ENCODE measurements around the gene CFAP54.

DNA sequence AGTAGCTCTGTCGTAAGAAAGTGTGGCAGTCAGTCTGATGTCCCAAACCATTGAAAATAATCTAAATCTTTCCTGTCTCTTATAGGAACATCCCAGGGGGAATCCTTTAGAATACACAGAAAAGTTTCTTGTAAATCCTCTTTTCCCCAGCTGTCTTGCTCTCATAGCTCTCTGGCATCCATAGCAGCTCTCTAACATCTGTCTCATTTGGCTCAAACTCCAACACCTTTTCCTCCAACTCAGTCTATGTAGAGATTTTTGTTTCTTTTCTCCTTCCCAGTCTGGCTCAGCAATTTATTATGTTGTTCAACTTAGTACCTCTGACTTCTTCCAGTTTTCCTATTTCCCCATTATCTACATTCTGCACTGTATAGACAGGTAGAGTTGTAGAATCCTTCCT lies 333.3 kb downstream of the CFAP54 start:
- TF ChIP-seq, protein P1, sequence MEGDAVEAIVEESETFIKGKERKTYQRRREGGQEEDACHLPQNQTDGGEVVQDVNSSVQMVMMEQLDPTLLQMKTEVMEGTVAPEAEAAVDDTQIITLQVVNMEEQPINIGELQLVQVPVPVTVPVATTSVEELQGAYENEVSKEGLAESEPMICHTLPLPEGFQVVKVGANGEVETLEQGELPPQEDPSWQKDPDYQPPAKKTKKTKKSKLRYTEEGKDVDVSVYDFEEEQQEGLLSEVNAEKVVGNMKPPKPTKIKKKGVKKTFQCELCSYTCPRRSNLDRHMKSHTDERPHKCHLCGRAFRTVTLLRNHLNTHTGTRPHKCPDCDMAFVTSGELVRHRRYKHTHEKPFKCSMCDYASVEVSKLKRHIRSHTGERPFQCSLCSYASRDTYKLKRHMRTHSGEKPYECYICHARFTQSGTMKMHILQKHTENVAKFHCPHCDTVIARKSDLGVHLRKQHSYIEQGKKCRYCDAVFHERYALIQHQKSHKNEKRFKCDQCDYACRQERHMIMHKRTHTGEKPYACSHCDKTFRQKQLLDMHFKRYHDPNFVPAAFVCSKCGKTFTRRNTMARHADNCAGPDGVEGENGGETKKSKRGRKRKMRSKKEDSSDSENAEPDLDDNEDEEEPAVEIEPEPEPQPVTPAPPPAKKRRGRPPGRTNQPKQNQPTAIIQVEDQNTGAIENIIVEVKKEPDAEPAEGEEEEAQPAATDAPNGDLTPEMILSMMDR (IDR thresholded peaks at IDR 0.05) = no peak
- TF ChIP-seq POLR2A (IDR thresholded peaks at IDR 0.05) = no peak
